Hepatocyte (in vitro differentiated cells): Measurements from ENCODE around the gene ZSCAN25. TPM values are rescaled to one million over a fixed set of nuclear protein-coding genes. Genes with fewer than 3 reads are reported as not detected.
"Not testable (repeated sequence)": the region's sequence is repeated elsewhere in the genome, so short reads cannot be mapped to it uniquely, and the experiment has no call there.

Experiments
- DNase-seq: peaks from one replicate; pipeline ENCODE4 v3.0.0-alpha.2; 2016; ENCODE audit warnings: low spot score
- H2AFZ ChIP-seq: fragments of 200-600 bp; sonication (generic); 2 replicates; pipeline ENCODE4 v1.6.0; 2016; ENCODE audit warnings: antibody characterized with exemption, mild to moderate bottlenecking
- H3K27ac ChIP-seq: fragments of 200-600 bp; sonication (generic); 2 replicates; pipeline ENCODE4 v1.5.1; 2016; ENCODE audit warnings: mild to moderate bottlenecking
- H3K27me3 ChIP-seq: fragments of 200-600 bp; sonication (generic); 2 replicates; pipeline ENCODE4 v1.6.1; 2016
- H3K36me3 ChIP-seq: fragments of 200-600 bp; sonication (generic); replicated peaks from 2 replicates; pipeline ENCODE4 v1.5.1; 2016; ENCODE audit warnings: low read depth; ENCODE audit not compliant: insufficient read depth
- H3K4me1 ChIP-seq: fragments of 200-600 bp; sonication (generic); 2 replicates; pipeline ENCODE4 v1.5.1; 2016; ENCODE audit warnings: mild to moderate bottlenecking, moderate library complexity; ENCODE audit not compliant: insufficient read depth
- H3K4me2 ChIP-seq: fragments of 200-600 bp; sonication (generic); 2 replicates; pipeline ENCODE4 v1.6.0; 2016
- H3K4me3 ChIP-seq: fragments of 200-600 bp; sonication (generic); 2 replicates; pipeline ENCODE4 v1.5.1; 2016; ENCODE audit warnings: mild to moderate bottlenecking
- H3K79me2 ChIP-seq: fragments of 200-600 bp; sonication (generic); 2 replicates; pipeline ENCODE4 v1.6.0; 2017; ENCODE audit warnings: mild to moderate bottlenecking
- H3K9me2 ChIP-seq: fragments of 200-600 bp; sonication (generic); replicated peaks from 2 replicates; pipeline ENCODE4 v1.6.0; 2017; ENCODE audit warnings: mild to moderate bottlenecking; ENCODE audit not compliant: insufficient read depth
- H3K9me3 ChIP-seq: fragments of 200-600 bp; sonication (generic); 2 replicates; pipeline ENCODE4 v1.5.1; 2016; ENCODE audit warnings: low read depth, mild to moderate bottlenecking
- H4K20me1 ChIP-seq: fragments of 200-600 bp; sonication (generic); 2 replicates; pipeline ENCODE4 v1.6.0; 2016; ENCODE audit warnings: mild to moderate bottlenecking; ENCODE audit not compliant: insufficient read depth, poor library complexity, severe bottlenecking
- CTCF ChIP-seq: fragments of 200-600 bp; sonication (generic); IDR thresholded peaks from 2 replicates; pipeline ENCODE4 v1.5.1; 2016; ENCODE audit warnings: antibody characterized with exemption, mild to moderate bottlenecking; ENCODE audit not compliant: poor library complexity
- EZH2 ChIP-seq: fragments of 200-600 bp; sonication (generic); IDR thresholded peaks from 2 replicates; pipeline ENCODE4 v1.6.1; 2016; ENCODE audit warnings: antibody characterized with exemption, mild to moderate bottlenecking, borderline replicate concordance
- EZH2phosphoT487 ChIP-seq: fragments of 200-600 bp; sonication (generic); IDR thresholded peaks from one replicate; pipeline ENCODE4 v1.6.1; 2018; ENCODE audit warnings: antibody characterized with exemption, mild to moderate bottlenecking, low read depth, moderate library complexity; ENCODE audit not compliant: unreplicated experiment, severe bottlenecking
- WGBS: methylation state at CpG from one replicate; pipeline ENCODE4 v1.1.6; 2016; ENCODE audit warnings: low lambda C conversion rate; ENCODE audit errors: missing lambda C conversion rate; 5-methylcytosine and 5-hydroxymethylcytosine counted together
- polyA plus RNA-seq: library from polyadenylated mRNA; unstranded; fragments of >200 nt; fragmentation: Nextera tagmentation; extraction: Ambion mirVana; gene quantifications from 2 replicates; pipeline ENCODE4 v1.2.1, GENCODE V29; 2016
- total RNA-seq: library from RNA; depleted of rRNA; stranded (reverse); fragments of >200 nt; gene quantifications from 2 replicates; pipeline ENCODE4 v1.2.3, GENCODE V29; 2014

Gene ZSCAN25
- total and polyA plus RNA-seq, 2 experiments from 2014 or later, result 11.4 to 18.8 TPM

- H3K27me3 ChIP-seq, result no peaks in the 10 kb centered on the region
- TF ChIP-seq CTCF (no peak), EZH2phosphoT487 (no peak), EZH2 (no peak)
- H3K9me2 ChIP-seq, result no peaks in the 10 kb centered on the region
- no peaks in the 10 kb centered on the region for H3K79me2 ChIP-seq
- no peaks in the 10 kb centered on the region for H3K36me3 ChIP-seq
- WGBS, result 92% methylated on average over 1 of the region's 1 CpG
- no peak overlapping the region for H3K27ac ChIP-seq
- no peak overlapping the region for H3K4me2 ChIP-seq
- H3K4me1 ChIP-seq, result no peaks in the 10 kb centered on the region
- no peak for DNase-seq
- peaks cover 8% of the 10 kb centered on the region for H3K9me3 ChIP-seq
- no peak overlapping the region for H2AFZ ChIP-seq
- H4K20me1 ChIP-seq, result no peaks in the 10 kb centered on the region
- H3K4me3 ChIP-seq, result no peak overlapping the region
Observed at GRCh38 chr7:99645590-99645989, 28.8 kb downstream of the ZSCAN25 start.

- Histone ChIP-seq H3K27me3 (no peaks in the 10 kb centered on the region), H3K4me2 (no peak overlapping the region), H3K36me3 (no peaks in the 10 kb centered on the region), H3K4me1 (no peaks in the 10 kb centered on the region), H3K9me2 (no peaks in the 10 kb centered on the region), H3K79me2 (no peaks in the 10 kb centered on the region), H4K20me1 (no peaks in the 10 kb centered on the region), H2AFZ (no peak overlapping the region), H3K4me3 (no peak overlapping the region), H3K27ac (no peak overlapping the region), H3K9me3 (peaks cover 8% of the 10 kb centered on the region)
- no peak for DNase-seq
- no peak for TF ChIP-seq EZH2
- no peak for TF ChIP-seq CTCF
- TF ChIP-seq EZH2phosphoT487, result no peak
- WGBS, result 93% methylated on average over 2 of the region's 2 CpGs
Observed at GRCh38 chr7:99648843-99649242, 32.1 kb downstream of the ZSCAN25 start.

- no peaks in the 10 kb centered on the region for H3K4me1 ChIP-seq
- H3K79me2 ChIP-seq, result no peaks in the 10 kb centered on the region
- no peak overlapping the region for H3K27ac ChIP-seq
- TF ChIP-seq CTCF (no peak), EZH2 (no peak), EZH2phosphoT487 (no peak)
- no peak for DNase-seq
- no peak overlapping the region for H3K4me2 ChIP-seq
- WGBS, result 97% methylated on average over 2 of the region's 2 CpGs
- no peaks in the 10 kb centered on the region for H3K36me3 ChIP-seq
- no peak overlapping the region for H2AFZ ChIP-seq
- H3K9me3 ChIP-seq, result no peaks in the 10 kb centered on the region
- no peak overlapping the region for H3K4me3 ChIP-seq
- no peaks in the 10 kb centered on the region for H3K9me2 ChIP-seq
- no peaks in the 10 kb centered on the region for H3K27me3 ChIP-seq
- no peaks in the 10 kb centered on the region for H4K20me1 ChIP-seq
Observed at GRCh38 chr7:99651290-99651689, 34.5 kb downstream of the ZSCAN25 start.

- Histone ChIP-seq H3K9me3 (no peaks in the 10 kb centered on the region), H3K4me3 (no peak overlapping the region), H3K27ac (no peak overlapping the region), H3K4me1 (no peaks in the 10 kb centered on the region), H3K36me3 (no peaks in the 10 kb centered on the region), H4K20me1 (no peaks in the 10 kb centered on the region), H3K27me3 (no peaks in the 10 kb centered on the region), H3K79me2 (no peaks in the 10 kb centered on the region), H2AFZ (no peak overlapping the region), H3K9me2 (no peaks in the 10 kb centered on the region), H3K4me2 (no peak overlapping the region)
- WGBS, result 96% methylated on average over 2 of the region's 2 CpGs
- TF ChIP-seq CTCF (no peak), EZH2 (no peak), EZH2phosphoT487 (no peak)
- no peak for DNase-seq
Observed at GRCh38 chr7:99652671-99653070, 35.9 kb downstream of the ZSCAN25 start.

- H3K9me3 ChIP-seq, H3K4me1 ChIP-seq, H3K27me3 ChIP-seq, H2AFZ ChIP-seq, H3K36me3 ChIP-seq, H4K20me1 ChIP-seq, H3K27ac ChIP-seq, H3K4me2 ChIP-seq, H3K9me2 ChIP-seq, H3K4me3 ChIP-seq, DNase-seq, H3K79me2 ChIP-seq: not testable (repeated sequence)
- 89% methylated on average over 4 of the region's 4 CpGs for WGBS
Observed at GRCh38 chr7:99653269-99653668, 36.5 kb downstream of the ZSCAN25 start.
